Neural progenitor cell (in vitro differentiated cells): ENCODE results near the gene PHC1. TPM values are rescaled to one million over a fixed set of nuclear protein-coding genes. Genes with fewer than 3 reads are reported as not detected.

Source experiments
- DNase-seq: peaks from one replicate; pipeline ENCODE4 v3.0.0-alpha.2; 2016; ENCODE audit warnings: low spot score
- H2AFZ ChIP-seq: fragments of 200-600 bp; sonication (generic); replicated peaks from 2 replicates; pipeline ENCODE4 v1.6.1; 2016; ENCODE audit warnings: antibody characterized with exemption
- H3F3A ChIP-seq: fragments of 200-600 bp; sonication (generic); 2 replicates; pipeline ENCODE4 v1.6.1; 2016; ENCODE audit warnings: antibody characterized with exemption, low read depth
- H3K27ac ChIP-seq: fragments of 200-600 bp; sonication (generic); 2 replicates; pipeline ENCODE4 v1.5.1; 2016; ENCODE audit warnings: mild to moderate bottlenecking
- H3K27me3 ChIP-seq: fragments of 200-600 bp; sonication (generic); 2 replicates; pipeline ENCODE4 v1.6.1; 2016; ENCODE audit warnings: mild to moderate bottlenecking, moderate library complexity
- H3K36me3 ChIP-seq: fragments of 200-600 bp; sonication (generic); 2 replicates; pipeline ENCODE4 v1.5.1; 2016
- H3K4me1 ChIP-seq: fragments of 200-600 bp; sonication (generic); 2 replicates; pipeline ENCODE4 v1.6.1; 2016; ENCODE audit warnings: mixed run types
- H3K4me2 ChIP-seq: fragments of 200-600 bp; sonication (generic); 2 replicates; pipeline ENCODE4 v1.6.1; 2016
- H3K4me3 ChIP-seq: fragments of 200-600 bp; sonication (generic); 2 replicates; pipeline ENCODE4 v1.5.1; 2016
- H3K79me2 ChIP-seq: fragments of 200-600 bp; sonication (generic); 2 replicates; pipeline ENCODE4 v1.6.1; 2016; ENCODE audit warnings: low read depth
- H3K9ac ChIP-seq: fragments of 200-600 bp; sonication (generic); 2 replicates; pipeline ENCODE4 v1.6.1; 2016
- H3K9me3 ChIP-seq: fragments of 200-600 bp; sonication (generic); 2 replicates; pipeline ENCODE4 v1.5.1; 2016; ENCODE audit warnings: low read depth
- H4K20me1 ChIP-seq: fragments of 200-600 bp; sonication (generic); 2 replicates; pipeline ENCODE4 v1.6.1; 2016; ENCODE audit warnings: low read depth
- H3K27ac Mint-ChIP-seq: 3 replicates; pipeline ENCODE4 v1.8.0; 2021; ENCODE audit warnings: mixed read lengths
- H3K27me3 Mint-ChIP-seq: 2 replicates; pipeline ENCODE4 v1.8.0; 2022; ENCODE audit warnings: low read depth, mild to moderate bottlenecking, inconsistent platforms, moderate library complexity, mixed read lengths; ENCODE audit not compliant: insufficient read depth
- H3K36me3 Mint-ChIP-seq: 3 replicates; pipeline ENCODE4 v1.8.0; 2021; ENCODE audit warnings: mixed read lengths
- H3K4me1 Mint-ChIP-seq: 3 replicates; pipeline ENCODE4 v1.8.0; 2021; ENCODE audit warnings: mixed read lengths
- H3K4me3 Mint-ChIP-seq: 3 replicates; pipeline ENCODE4 v1.8.0; 2021; ENCODE audit warnings: mild to moderate bottlenecking, moderate library complexity, mixed read lengths
- H3K9me3 Mint-ChIP-seq: 3 replicates; pipeline ENCODE4 v1.8.0; 2020; ENCODE audit warnings: mixed read lengths
- CTCF ChIP-seq: fragments of 200-600 bp; sonication (generic); IDR thresholded peaks from 2 replicates; pipeline ENCODE4 v1.5.1; 2017; ENCODE audit warnings: antibody characterized with exemption, mild to moderate bottlenecking
- EZH2 ChIP-seq: fragments of 200-600 bp; sonication (generic); IDR thresholded peaks from 2 replicates; pipeline ENCODE4 v1.6.1; 2017; ENCODE audit warnings: antibody characterized with exemption, mild to moderate bottlenecking, moderate library complexity
- EZH2phosphoT487 ChIP-seq: fragments of 200-600 bp; sonication (generic); IDR thresholded peaks from 2 replicates; pipeline ENCODE4 v1.6.1; 2017; ENCODE audit warnings: antibody characterized with exemption
- total RNA-seq: library from RNA; depleted of rRNA; stranded (reverse); fragments of >200 nt; gene quantifications from 2 replicates; pipeline ENCODE4 v1.2.3, GENCODE V29; 2015; ENCODE audit warnings: low replicate concordance

The PHC1 gene
- total RNA-seq, 1 donor from 2014 or later: 62.7 TPM

DNA sequence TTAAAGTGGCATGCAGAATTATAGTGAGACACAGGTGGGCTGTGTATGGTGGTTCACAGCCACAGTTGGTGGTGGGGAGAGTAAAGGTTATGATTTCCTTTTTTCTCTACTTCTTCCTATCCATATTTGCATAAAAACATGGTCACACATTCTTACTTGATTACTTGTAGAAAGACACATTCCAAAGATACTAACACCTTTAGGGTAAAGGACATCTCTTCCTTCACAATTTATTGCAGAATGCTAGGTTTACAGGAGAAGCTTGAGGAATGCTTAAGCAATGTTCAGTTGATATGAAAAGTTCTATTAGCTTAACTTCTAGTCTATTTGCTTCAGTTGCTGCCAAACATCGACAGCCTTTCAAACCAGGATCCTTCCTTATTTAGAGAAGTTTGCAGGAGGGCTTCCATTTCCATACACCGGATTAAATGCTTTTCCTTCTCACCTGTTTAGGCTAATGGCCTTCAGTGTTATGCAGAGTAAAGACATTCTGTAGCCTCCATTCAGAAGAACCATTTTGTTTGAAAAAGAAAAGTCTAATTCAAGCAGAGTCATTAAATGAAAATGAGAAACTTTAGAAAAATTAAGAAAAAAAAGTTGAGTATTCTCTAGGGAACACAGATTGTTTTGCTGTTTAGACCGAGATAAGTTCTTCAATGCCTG lies 2.6 kb upstream of the PHC1 start:
- Histone ChIP-seq H3K4me1 (peaks cover 43% of the 10 kb centered on the region), H2AFZ (no peak overlapping the region), H3K27me3 (no peaks in the 10 kb centered on the region), H4K20me1 (peaks cover 16% of the 10 kb centered on the region), H3K9ac (no peak overlapping the region), H3F3A (peaks cover 44% of the 10 kb centered on the region), H3K4me2 (peak overlapping the region; percentile 78), H3K79me2 (peaks cover 21% of the 10 kb centered on the region), H3K9me3 (no peaks in the 10 kb centered on the region), H3K36me3 (no peaks in the 10 kb centered on the region), H3K4me3 (no peak overlapping the region), H3K27ac (peak overlapping the region; percentile 35)
- Mint-ChIP-seq H3K4me3 (no peak overlapping the region), H3K27ac (no peak overlapping the region), H3K9me3 (no peaks in the 10 kb centered on the region), H3K36me3 (no peaks in the 10 kb centered on the region), H3K27me3 (no peaks in the 10 kb centered on the region), H3K4me1 (peaks cover 37% of the 10 kb centered on the region)
- TF ChIP-seq CTCF: no peak
- TF ChIP-seq EZH2: no peak
- TF ChIP-seq EZH2phosphoT487: no peak
- no peak for DNase-seq

GRCh38 chr12:8912914-8913313 lies 1.4 kb upstream of the PHC1 start:
- peak overlapping the region; percentile 73 for H2AFZ ChIP-seq
- H3K4me1 ChIP-seq: peaks cover 44% of the 10 kb centered on the region
- H3K36me3 ChIP-seq: peaks cover 1% of the 10 kb centered on the region
- peaks cover 16% of the 10 kb centered on the region for H4K20me1 ChIP-seq
- H3F3A ChIP-seq: peaks cover 44% of the 10 kb centered on the region
- peak overlapping the region; percentile 87 for H3K4me3 ChIP-seq
- peak overlapping the region; percentile 78 for H3K4me2 ChIP-seq
- TF ChIP-seq EZH2: no peak
- peak; percentile 38 for TF ChIP-seq CTCF
- peaks cover 29% of the 10 kb centered on the region for H3K4me1 Mint-ChIP-seq
- H3K36me3 Mint-ChIP-seq: no peaks in the 10 kb centered on the region
- peaks cover 33% of the 10 kb centered on the region for H3K79me2 ChIP-seq
- peak; percentile 42 for DNase-seq
- H3K27me3 Mint-ChIP-seq: no peaks in the 10 kb centered on the region
- H3K27ac Mint-ChIP-seq: peak overlapping the region; percentile 97
- no peaks in the 10 kb centered on the region for H3K27me3 ChIP-seq
- H3K27ac ChIP-seq: peak overlapping the region; percentile 91
- H3K4me3 Mint-ChIP-seq: peak overlapping the region; percentile 92
- no peaks in the 10 kb centered on the region for H3K9me3 Mint-ChIP-seq
- H3K9ac ChIP-seq: no peak overlapping the region
- H3K9me3 ChIP-seq: no peaks in the 10 kb centered on the region

- H3K36me3 ChIP-seq: peaks cover 7% of the 10 kb centered on the region
- peak overlapping the region; percentile 51 for H3K9ac ChIP-seq
- no peaks in the 10 kb centered on the region for H3K9me3 Mint-ChIP-seq
- no peak for DNase-seq
- no peaks in the 10 kb centered on the region for H3K9me3 ChIP-seq
- peaks cover 16% of the 10 kb centered on the region for H4K20me1 ChIP-seq
- no peaks in the 10 kb centered on the region for H3K27me3 ChIP-seq
- peak overlapping the region; percentile 78 for H3K4me2 ChIP-seq
- H3K27ac ChIP-seq: peak overlapping the region; percentile 91
- TF ChIP-seq EZH2 (no peak), EZH2phosphoT487 (no peak), CTCF (no peak)
- peak overlapping the region; percentile 97 for H3K27ac Mint-ChIP-seq
- peaks cover 3% of the 10 kb centered on the region for H3K36me3 Mint-ChIP-seq
- H3K4me1 ChIP-seq: peaks cover 44% of the 10 kb centered on the region
- H3K27me3 Mint-ChIP-seq: no peaks in the 10 kb centered on the region
- H3K79me2 ChIP-seq: peaks cover 40% of the 10 kb centered on the region
- H3K4me1 Mint-ChIP-seq: peaks cover 29% of the 10 kb centered on the region
- H3K4me3 ChIP-seq: peak overlapping the region; percentile 87
- H2AFZ ChIP-seq: peak overlapping the region; percentile 73
- H3F3A ChIP-seq: peaks cover 44% of the 10 kb centered on the region
- peak overlapping the region; percentile 92 for H3K4me3 Mint-ChIP-seq
These were observed 642 bp upstream of the PHC1 start for GRCh38 chr12:8913702-8914032.
